T47D (cell line): ENCODE data around the gene PSMB7.

Experiments used
- DNase-seq, 2 experiments: peaks; one replicate each; pipeline versions ENCODE4 v3.0.0 to v3.0.0-alpha.2; 2011 to 2012; ENCODE audit warnings: low read depth in 1 of 2, low spot score in 1 of 2
- JUND ChIP-seq: IDR thresholded peaks from 2 replicates; pipeline ENCODE4 v1.6.1; 2012; ENCODE audit warnings: low read depth
- in situ Hi-C: cut with HindIII; loops from 2 replicates; pipeline ENCODE4 v1.10.0; 2016; ENCODE audit warnings: low sequenced_read_pairs, low pct_unique_long_range_greater_than_20kb

PSMB7 gene

GRCh38 chr9:124381170-124381945, 33.9 kb downstream of the PSMB7 start:
- no peak for TF ChIP-seq JUND
- in situ Hi-C loops = no loop called here
- no peak for DNase-seq

GRCh38 chr9:124377551-124378406, 37.5 kb downstream of the PSMB7 start:
- no peak for DNase-seq
- no peak for TF ChIP-seq JUND
- in situ Hi-C loops = no loop called here

- TF ChIP-seq JUND = no peak
- in situ Hi-C loops = no loop called here
- DNase-seq = no peak
Observed at GRCh38 chr9:124376329-124376728, 38.9 kb downstream of the PSMB7 start.

- in situ Hi-C loops = no loop called here
- no peak for DNase-seq
- no peak for TF ChIP-seq JUND
Observed at GRCh38 chr9:124375726-124376125, 39.5 kb downstream of the PSMB7 start.

GRCh38 chr9:124373851-124374250, 41.4 kb downstream of the PSMB7 start:
- no peak for TF ChIP-seq JUND
- in situ Hi-C loops = no loop called here

GRCh38 chr9:124373386-124373785, 41.9 kb downstream of the PSMB7 start:
- in situ Hi-C loops = no loop called here
- DNase-seq = no peak
- no peak for TF ChIP-seq JUND

More at GRCh38 chr9:124373851-124374250, 41.4 kb downstream of the PSMB7 start:
- DNase-seq = no peak

GRCh38 chr9:124372038-124372437, 43.2 kb downstream of the PSMB7 start:
- no peak for TF ChIP-seq JUND
- no peak for DNase-seq
- in situ Hi-C loops = no loop called here

- TF ChIP-seq JUND = no peak
- in situ Hi-C loops = no loop called here
- DNase-seq = no peak
Observed at GRCh38 chr9:124370896-124371582, 44.2 kb downstream of the PSMB7 start.

GRCh38 chr9:124369231-124369797, 45.9 kb downstream of the PSMB7 start:
- DNase-seq = no peak
- TF ChIP-seq JUND = no peak
- in situ Hi-C loops = no loop called here

GRCh38 chr9:124368692-124369091, 46.5 kb downstream of the PSMB7 start:
- TF ChIP-seq JUND = no peak
- in situ Hi-C loops = no loop called here
- no peak for DNase-seq

GRCh38 chr9:124366476-124367220, 48.6 kb downstream of the PSMB7 start:
- in situ Hi-C loops = no loop called here
- no peak for DNase-seq
- no peak for TF ChIP-seq JUND

GRCh38 chr9:124365036-124365435, 50.2 kb downstream of the PSMB7 start:
- in situ Hi-C loops = no loop called here
- TF ChIP-seq JUND = no peak

More at GRCh38 chr9:124365036-124365435, 50.2 kb downstream of the PSMB7 start:
- DNase-seq = no peak
